Activated CD4-positive, alpha-beta T cell treated with anti-CD3 and anti-CD28 coated beads, Interleukin-2, Interleukin-4, amounts not matched to agents 100 ng/mL and 50 ng/mL, durations not matched to agents 16 hours and 8 hours (primary cell): ENCODE results near the gene CYB5R2.
"Not testable (repeated sequence)": the region's sequence is repeated elsewhere in the genome, so short reads cannot be mapped to it uniquely, and the experiment has no call there.

Experiments
- DNase-seq: peaks from one replicate; pipeline ENCODE4 v3.0.0-alpha.2; 2020; ENCODE audit warnings: low spot score

Gene CYB5R2

GRCh38 chr11:7668911-7669310 lies 4.4 kb downstream of the CYB5R2 start:
- DNase-seq: no peak

GRCh38 chr11:7668464-7668863 lies 4.8 kb downstream of the CYB5R2 start:
- DNase-seq: no peak

GRCh38 chr11:7667460-7667859 lies 5.8 kb downstream of the CYB5R2 start:
- no peak for DNase-seq

- no peak for DNase-seq
Observed at GRCh38 chr11:7666292-7666866, 6.9 kb downstream of the CYB5R2 start.

- DNase-seq: peak; percentile 81
Observed at GRCh38 chr11:7665473-7666291, 7.6 kb downstream of the CYB5R2 start.

GRCh38 chr11:7664867-7665266 lies 8.4 kb downstream of the CYB5R2 start:
- DNase-seq: no peak

GRCh38 chr11:7663531-7663930 lies 9.8 kb downstream of the CYB5R2 start:
- DNase-seq: not testable (repeated sequence)

- DNase-seq: peak; percentile 39
Observed at GRCh38 chr11:7657306-7658025, 15.8 kb downstream of the CYB5R2 start.

GRCh38 chr11:7656704-7657103 lies 16.6 kb downstream of the CYB5R2 start:
- no peak for DNase-seq

- DNase-seq: no peak
Observed at GRCh38 chr11:7655253-7656217, 17.8 kb downstream of the CYB5R2 start.

- no peak for DNase-seq
Observed at GRCh38 chr11:7654195-7654705, 19.1 kb downstream of the CYB5R2 start.

GRCh38 chr11:7651700-7652099 lies 21.6 kb downstream of the CYB5R2 start:
- DNase-seq: no peak

GRCh38 chr11:7651140-7651551 lies 22.2 kb downstream of the CYB5R2 start:
- DNase-seq: no peak

- no peak for DNase-seq
Observed at GRCh38 chr11:7648264-7648663, 25.0 kb downstream of the CYB5R2 start.

GRCh38 chr11:7646866-7647265 lies 26.4 kb downstream of the CYB5R2 start:
- no peak for DNase-seq

- DNase-seq: no peak
Observed at GRCh38 chr11:7645206-7645605, 28.1 kb downstream of the CYB5R2 start.

GRCh38 chr11:7643314-7643713 lies 30.0 kb downstream of the CYB5R2 start:
- no peak for DNase-seq

- no peak for DNase-seq
Observed at GRCh38 chr11:7642747-7643146, 30.6 kb downstream of the CYB5R2 start.

GRCh38 chr11:7640816-7641215 lies 32.5 kb downstream of the CYB5R2 start:
- no peak for DNase-seq

GRCh38 chr11:7639643-7640025 lies 33.7 kb downstream of the CYB5R2 start:
- DNase-seq: no peak
